Activated T-helper 1 cell treated with Interleukin-2 at 50 U/mL for 16 hours (primary cell): ENCODE measurements around the gene HLTF.
"Not testable (repeated sequence)": the region's sequence is repeated elsewhere in the genome, so short reads cannot be mapped to it uniquely, and the experiment has no call there.

Source experiments
- DNase-seq: peaks from one replicate; pipeline ENCODE4 v3.0.0-alpha.2; 2020; ENCODE audit warnings: low read depth

HLTF gene

GRCh38 chr3:149086232-149086988, at the start of gene HLTF:
HLTF (minus strand) TSS chr3:149086533; CDS start chr3:149086336, 197 bp downstream.
- peak; percentile 80 for DNase-seq

GRCh38 chr3:149134575-149134974, 48.2 kb upstream of the HLTF start:
- no peak for DNase-seq

- no peak for DNase-seq
Measured at GRCh38 chr3:149131589-149131988, 45.3 kb upstream of the HLTF start.

- peak; percentile 72 for DNase-seq
Measured at GRCh38 chr3:149129326-149130205, 43.2 kb upstream of the HLTF start, which contains the start of gene HPS3. HPS3 (plus strand) TSS chr3:149129638; CDS start chr3:149129724, 86 bp downstream.

GRCh38 chr3:149128821-149129220, 42.5 kb upstream of the HLTF start:
- DNase-seq = no peak

- no peak for DNase-seq
Measured at GRCh38 chr3:149122721-149123578, 36.6 kb upstream of the HLTF start.

- DNase-seq = no peak
Measured at GRCh38 chr3:149120051-149120972, 34.0 kb upstream of the HLTF start.

GRCh38 chr3:149119466-149119865, 33.1 kb upstream of the HLTF start:
- DNase-seq = no peak

- DNase-seq = no peak
Measured at GRCh38 chr3:149118724-149119123, 32.4 kb upstream of the HLTF start.

- no peak for DNase-seq
Measured at GRCh38 chr3:149115114-149115513, 28.8 kb upstream of the HLTF start.

- no peak for DNase-seq
Measured at GRCh38 chr3:149114458-149114857, 28.1 kb upstream of the HLTF start.

- no peak for DNase-seq
Measured at GRCh38 chr3:149104484-149104883, 18.2 kb upstream of the HLTF start.

- no peak for DNase-seq
Measured at GRCh38 chr3:149101641-149102040, 15.3 kb upstream of the HLTF start.

- DNase-seq = no peak
Measured at GRCh38 chr3:149101154-149101553, 14.8 kb upstream of the HLTF start.

- not testable (repeated sequence) for DNase-seq
Measured at GRCh38 chr3:149097987-149098386, 11.7 kb upstream of the HLTF start.

- DNase-seq = no peak
Measured at GRCh38 chr3:149095487-149095886, 9.2 kb upstream of the HLTF start.

GRCh38 chr3:149091983-149092382, 5.7 kb upstream of the HLTF start:
- no peak for DNase-seq

- DNase-seq = no peak
Measured at GRCh38 chr3:149090907-149091306, 4.6 kb upstream of the HLTF start.

GRCh38 chr3:149090461-149090860, 4.1 kb upstream of the HLTF start:
- DNase-seq = no peak

GRCh38 chr3:149089395-149089794, 3.1 kb upstream of the HLTF start:
- DNase-seq = no peak

- DNase-seq = no peak
Measured at GRCh38 chr3:149087208-149087607, 875 bp upstream of the HLTF start.
